Natural killer cell treated with Interleukin-12 subunit alpha and Interleukin-12 subunit beta and Interleukin-15 and Interleukin-18, amount 100 ng/mL, for 72 hours (primary cell): ENCODE measurements around the gene PDE9A. TPM values are rescaled to one million over a fixed set of nuclear protein-coding genes. Genes with fewer than 3 reads are reported as not detected.

Source experiments
- ATAC-seq, 2 donors: fragments of 150-1000 bp; cut with Tn5 transposase in 1 of 2; sonication (Bioruptor Pico), chemical (Tn5 transposase) in 1 of 2; 2 replicates each; pipeline ENCODE4 v1.10.0; 2021
- DNase-seq: peaks from one replicate; pipeline ENCODE4 v3.0.0; 2022; ENCODE audit warnings: low spot score
- H3K27ac Mint-ChIP-seq, 2 donors: 1 replicate in 1 of 2; 2 replicates in 1 of 2; pipeline ENCODE4 v1.8.0; 2022; ENCODE audit warnings: mixed read lengths in 2 of 2, mild to moderate bottlenecking in 1 of 2, moderate library complexity in 1 of 2
- H3K27me3 Mint-ChIP-seq, 2 donors: 1 replicate in 1 of 2; 2 replicates in 1 of 2; pipeline ENCODE4 v1.8.0; 2022; ENCODE audit warnings: mixed read lengths in 2 of 2
- H3K36me3 Mint-ChIP-seq: one replicate; pipeline ENCODE4 v1.8.0; 2022; ENCODE audit warnings: mixed read lengths
- H3K4me1 Mint-ChIP-seq, 2 donors: 1 replicate in 1 of 2; 2 replicates in 1 of 2; pipeline ENCODE4 v1.8.0; 2022; ENCODE audit warnings: low read depth in 2 of 2, mixed read lengths in 2 of 2, mild to moderate bottlenecking in 1 of 2
- H3K4me3 Mint-ChIP-seq: one replicate; pipeline ENCODE4 v1.8.0; 2022; ENCODE audit warnings: mixed read lengths
- H3K9me3 Mint-ChIP-seq: 2 replicates; pipeline ENCODE4 v1.8.0; 2022; ENCODE audit warnings: mixed read lengths
- total RNA-seq, 2 donors: library from RNA; stranded (reverse); gene quantifications; one replicate each; pipeline ENCODE4 v1.2.3, GENCODE V29; 2022

PDE9A gene
- total RNA-seq, 2 donors from 2014 or later, result 1.4 to 2.2 TPM

- H3K4me1 Mint-ChIP-seq, result peaks cover 8 to 14% of the 10 kb centered on the region in 2 donors
- no peak overlapping the region for H3K4me3 Mint-ChIP-seq
- DNase-seq, result no peak
- ATAC-seq, result no peak
- no peaks in the 10 kb centered on the region for H3K9me3 Mint-ChIP-seq
- no peak overlapping the region for H3K27ac Mint-ChIP-seq
- peaks cover 0 to 13% of the 10 kb centered on the region in 2 donors for H3K27me3 Mint-ChIP-seq
- no peaks in the 10 kb centered on the region for H3K36me3 Mint-ChIP-seq
Observed at GRCh38 chr21:42780617-42781016, 127.2 kb downstream of the PDE9A start.

GRCh38 chr21:42781150-42781970, 127.9 kb downstream of the PDE9A start:
- ATAC-seq, result no peak
- no peak overlapping the region for H3K4me3 Mint-ChIP-seq
- H3K36me3 Mint-ChIP-seq, result no peaks in the 10 kb centered on the region
- DNase-seq, result peak; percentile 29
- no peak overlapping the region for H3K27ac Mint-ChIP-seq
- peaks cover 0 to 13% of the 10 kb centered on the region in 2 donors for H3K27me3 Mint-ChIP-seq
- H3K9me3 Mint-ChIP-seq, result no peaks in the 10 kb centered on the region
- peaks cover 8 to 14% of the 10 kb centered on the region in 2 donors for H3K4me1 Mint-ChIP-seq

- peaks cover 0 to 10% of the 10 kb centered on the region in 2 donors for H3K27me3 Mint-ChIP-seq
- H3K27ac Mint-ChIP-seq, result peak overlapping the region in 1 of 2 donors; percentile 98
- H3K36me3 Mint-ChIP-seq, result no peaks in the 10 kb centered on the region
- peaks cover 8 to 14% of the 10 kb centered on the region in 2 donors for H3K4me1 Mint-ChIP-seq
- ATAC-seq (no peak), DNase-seq (peak; percentile 26)
- H3K9me3 Mint-ChIP-seq, result no peaks in the 10 kb centered on the region
- H3K4me3 Mint-ChIP-seq, result no peak overlapping the region
Observed at GRCh38 chr21:42781971-42782722, 128.7 kb downstream of the PDE9A start.

GRCh38 chr21:42782723-42783242, 129.4 kb downstream of the PDE9A start:
- peak overlapping the region in 1 of 2 donors; percentile 98 for H3K27ac Mint-ChIP-seq
- no peak overlapping the region for H3K4me3 Mint-ChIP-seq
- peak; percentile 53 for DNase-seq
- no peak for ATAC-seq
- peaks cover 0 to 10% of the 10 kb centered on the region in 2 donors for H3K27me3 Mint-ChIP-seq
- H3K36me3 Mint-ChIP-seq, result no peaks in the 10 kb centered on the region
- no peaks in the 10 kb centered on the region for H3K9me3 Mint-ChIP-seq
- H3K4me1 Mint-ChIP-seq, result peaks cover 8 to 14% of the 10 kb centered on the region in 2 donors

GRCh38 chr21:42784276-42784675, 130.9 kb downstream of the PDE9A start:
- H3K4me1 Mint-ChIP-seq, result peaks cover 8 to 14% of the 10 kb centered on the region in 2 donors

GRCh38 chr21:42784896-42785451, 131.6 kb downstream of the PDE9A start:
- H3K36me3 Mint-ChIP-seq, result no peaks in the 10 kb centered on the region
- peak overlapping the region; percentile 44 to 78 for H3K27ac Mint-ChIP-seq
- H3K4me3 Mint-ChIP-seq, result peak overlapping the region; percentile 48
- no peaks in the 10 kb centered on the region for H3K9me3 Mint-ChIP-seq
- no peak for DNase-seq
- peaks cover 8 to 14% of the 10 kb centered on the region in 2 donors for H3K4me1 Mint-ChIP-seq
- no peak for ATAC-seq
- peaks cover 0 to 5% of the 10 kb centered on the region in 2 donors for H3K27me3 Mint-ChIP-seq

More at GRCh38 chr21:42784276-42784675, 130.9 kb downstream of the PDE9A start:
- H3K9me3 Mint-ChIP-seq, result no peaks in the 10 kb centered on the region
- H3K4me3 Mint-ChIP-seq, result peak overlapping the region; percentile 77
- H3K27me3 Mint-ChIP-seq, result peaks cover 0 to 8% of the 10 kb centered on the region in 2 donors
- no peaks in the 10 kb centered on the region for H3K36me3 Mint-ChIP-seq
- peak overlapping the region; percentile 92 to 98 for H3K27ac Mint-ChIP-seq
- no peak for ATAC-seq
- no peak for DNase-seq

- Mint-ChIP-seq H3K9me3 (no peaks in the 10 kb centered on the region), H3K36me3 (no peaks in the 10 kb centered on the region), H3K27me3 (no peaks in the 10 kb centered on the region), H3K27ac (peak overlapping the region; percentile 44 to 78), H3K4me1 (peaks cover 8 to 14% of the 10 kb centered on the region in 2 donors), H3K4me3 (no peak overlapping the region)
- DNase-seq, result no peak
- no peak for ATAC-seq
Observed at GRCh38 chr21:42785666-42786427, 132.4 kb downstream of the PDE9A start.

GRCh38 chr21:42786884-42787283, 133.5 kb downstream of the PDE9A start:
- no peak overlapping the region for H3K4me3 Mint-ChIP-seq
- H3K27me3 Mint-ChIP-seq, result no peaks in the 10 kb centered on the region
- peaks cover 8 to 14% of the 10 kb centered on the region in 2 donors for H3K4me1 Mint-ChIP-seq
- no peak for ATAC-seq
- DNase-seq, result no peak
- H3K9me3 Mint-ChIP-seq, result no peaks in the 10 kb centered on the region
- H3K27ac Mint-ChIP-seq, result no peak overlapping the region
- H3K36me3 Mint-ChIP-seq, result no peaks in the 10 kb centered on the region

GRCh38 chr21:42787613-42788012, 134.2 kb downstream of the PDE9A start:
- peaks cover 8 to 14% of the 10 kb centered on the region in 2 donors for H3K4me1 Mint-ChIP-seq
- no peak for ATAC-seq
- no peak overlapping the region for H3K4me3 Mint-ChIP-seq
- H3K27me3 Mint-ChIP-seq, result no peaks in the 10 kb centered on the region
- DNase-seq, result no peak
- H3K9me3 Mint-ChIP-seq, result no peaks in the 10 kb centered on the region
- H3K27ac Mint-ChIP-seq, result no peak overlapping the region
- H3K36me3 Mint-ChIP-seq, result no peaks in the 10 kb centered on the region

GRCh38 chr21:42790520-42791065, 137.2 kb downstream of the PDE9A start:
- DNase-seq, result no peak
- Mint-ChIP-seq H3K27me3 (peaks cover 0 to 7% of the 10 kb centered on the region in 2 donors), H3K4me1 (no peaks in the 10 kb centered on the region), H3K9me3 (no peaks in the 10 kb centered on the region), H3K4me3 (no peak overlapping the region), H3K36me3 (no peaks in the 10 kb centered on the region), H3K27ac (no peak overlapping the region)
- no peak for ATAC-seq

- no peak for DNase-seq
- Mint-ChIP-seq H3K4me1 (no peaks in the 10 kb centered on the region), H3K9me3 (no peaks in the 10 kb centered on the region), H3K27me3 (peaks cover 2 to 8% of the 10 kb centered on the region in 2 donors), H3K27ac (no peak overlapping the region), H3K4me3 (no peak overlapping the region), H3K36me3 (no peaks in the 10 kb centered on the region)
- no peak for ATAC-seq
Observed at GRCh38 chr21:42793774-42794173, 140.4 kb downstream of the PDE9A start.

GRCh38 chr21:42794551-42794950, 141.1 kb downstream of the PDE9A start:
- Mint-ChIP-seq H3K27ac (no peak overlapping the region), H3K4me1 (no peaks in the 10 kb centered on the region), H3K9me3 (no peaks in the 10 kb centered on the region), H3K27me3 (peaks cover 4 to 8% of the 10 kb centered on the region in 2 donors), H3K4me3 (no peak overlapping the region), H3K36me3 (no peaks in the 10 kb centered on the region)
- ATAC-seq (no peak), DNase-seq (no peak)
